HL-60 (cell line): ENCODE data around the gene TECR.
A peak's percentile ranks its signal among the peaks of the same experiment; 100 is the strongest.

Experiments used
- DNase-seq, 2 experiments: peaks; one replicate each; pipeline ENCODE4 v3.0.0-alpha.2; 2010 to 2020; ENCODE audit warnings: low read depth in 1 of 2, low spot score in 1 of 2
- H3K27ac ChIP-seq: fragments of 250-450 bp; sonication (Bioruptor Pico); replicated peaks from 2 replicates; pipeline ENCODE4 v1.5.1; 2020; ENCODE audit warnings: mild to moderate bottlenecking, moderate library complexity
- H3K27me3 ChIP-seq: fragments of 250-450 bp; sonication (Bioruptor Pico); 2 replicates; pipeline ENCODE4 v1.5.1; 2021; ENCODE audit warnings: mild to moderate bottlenecking, moderate library complexity; ENCODE audit not compliant: insufficient read depth, poor library complexity, severe bottlenecking
- H3K4me3 ChIP-seq: replicated peaks from 2 replicates; pipeline ENCODE4 v1.5.1; 2011; ENCODE audit warnings: mild to moderate bottlenecking, control low read depth, low read length; ENCODE audit not compliant: insufficient read depth
- GABPA ChIP-seq: IDR thresholded peaks from 2 replicates; pipeline ENCODE4 v1.6.1; 2012; ENCODE audit warnings: low read depth
- POLR2AphosphoS5 ChIP-seq: IDR thresholded peaks from 2 replicates; pipeline ENCODE4 v1.6.1; 2012; ENCODE audit warnings: low read depth
- SPI1 ChIP-seq: IDR thresholded peaks from 2 replicates; pipeline ENCODE4 v1.6.1; 2012; ENCODE audit warnings: low read depth, mild to moderate bottlenecking, borderline replicate concordance
- long read RNA-seq: library from polyadenylated mRNA; unstranded; transcript quantifications from one replicate; pipeline ENCODE4 v2.0.0, GENCODE V29; 2020
- TF ChIP-seq, protein P1 (sequence below): IDR thresholded peaks from 2 replicates; pipeline ENCODE4 v1.6.1; 2012; ENCODE audit warnings: low read depth; ENCODE audit not compliant: insufficient replicate concordance
- TF ChIP-seq, protein P2 (sequence below): IDR thresholded peaks from one replicate; pipeline ENCODE4 v1.5.1; 2011; ENCODE audit warnings: low read length, control low read depth, inconsistent platforms; ENCODE audit not compliant: insufficient read depth

TECR gene, protein sequence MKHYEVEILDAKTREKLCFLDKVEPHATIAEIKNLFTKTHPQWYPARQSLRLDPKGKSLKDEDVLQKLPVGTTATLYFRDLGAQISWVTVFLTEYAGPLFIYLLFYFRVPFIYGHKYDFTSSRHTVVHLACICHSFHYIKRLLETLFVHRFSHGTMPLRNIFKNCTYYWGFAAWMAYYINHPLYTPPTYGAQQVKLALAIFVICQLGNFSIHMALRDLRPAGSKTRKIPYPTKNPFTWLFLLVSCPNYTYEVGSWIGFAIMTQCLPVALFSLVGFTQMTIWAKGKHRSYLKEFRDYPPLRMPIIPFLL
- long read RNA-seq, transcript TECR-201 (13 exons, 1,171 nt), result major isoform, 409 of 463 reads
- long read RNA-seq, transcript TECR-226 (13 exons, 1,170 nt), result minor isoform, 20 of 463 reads
- long read RNA-seq, partial matches to known transcripts, result 2 of 463 reads
- long read RNA-seq, other reads (novel, unspliced or antisense), result 27 of 463 reads

DNA sequence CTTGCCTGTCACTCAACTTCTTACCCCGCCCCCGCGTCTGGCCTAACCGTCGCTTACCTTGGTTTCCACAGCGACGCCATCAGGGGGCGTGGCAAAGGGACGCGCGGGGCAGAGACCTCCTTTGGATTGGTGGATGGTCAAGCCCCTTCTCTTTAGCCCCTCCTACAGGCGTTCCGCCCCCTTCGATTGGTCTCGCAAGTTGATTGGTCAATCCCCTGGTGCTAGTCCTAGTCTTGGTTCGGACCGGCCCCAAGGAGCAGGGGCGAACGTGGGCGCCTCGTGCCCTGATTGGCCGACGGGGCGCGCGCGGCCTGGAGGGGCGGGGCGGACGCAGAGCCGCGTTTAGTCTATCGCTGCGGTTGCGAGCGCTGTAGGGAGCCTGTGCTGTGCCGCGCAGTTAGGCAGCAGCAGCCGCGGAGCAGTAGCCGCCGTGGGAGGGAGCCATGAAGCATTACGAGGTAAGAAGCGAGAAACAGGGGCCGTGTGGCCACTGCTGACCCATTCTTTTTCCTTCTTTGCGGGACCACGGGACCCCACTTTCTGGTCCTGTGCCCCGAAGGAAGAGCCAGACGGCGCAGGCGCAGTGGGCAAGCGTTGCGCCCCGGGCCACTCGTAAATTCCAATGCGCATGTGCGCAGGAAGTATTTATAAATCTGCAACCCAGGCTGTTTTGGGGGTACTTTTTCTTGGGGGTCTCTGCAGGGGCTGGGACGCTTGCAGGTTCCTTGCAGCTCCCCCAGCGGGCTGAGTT lies at the start of gene TECR:
TSS of gene TECR (plus strand) at position 341 of the 751 bp plus-strand sequence. CDS start at position 444, 103 bp downstream.
- TF ChIP-seq GABPA, result no peak
- TF ChIP-seq, protein P1, sequence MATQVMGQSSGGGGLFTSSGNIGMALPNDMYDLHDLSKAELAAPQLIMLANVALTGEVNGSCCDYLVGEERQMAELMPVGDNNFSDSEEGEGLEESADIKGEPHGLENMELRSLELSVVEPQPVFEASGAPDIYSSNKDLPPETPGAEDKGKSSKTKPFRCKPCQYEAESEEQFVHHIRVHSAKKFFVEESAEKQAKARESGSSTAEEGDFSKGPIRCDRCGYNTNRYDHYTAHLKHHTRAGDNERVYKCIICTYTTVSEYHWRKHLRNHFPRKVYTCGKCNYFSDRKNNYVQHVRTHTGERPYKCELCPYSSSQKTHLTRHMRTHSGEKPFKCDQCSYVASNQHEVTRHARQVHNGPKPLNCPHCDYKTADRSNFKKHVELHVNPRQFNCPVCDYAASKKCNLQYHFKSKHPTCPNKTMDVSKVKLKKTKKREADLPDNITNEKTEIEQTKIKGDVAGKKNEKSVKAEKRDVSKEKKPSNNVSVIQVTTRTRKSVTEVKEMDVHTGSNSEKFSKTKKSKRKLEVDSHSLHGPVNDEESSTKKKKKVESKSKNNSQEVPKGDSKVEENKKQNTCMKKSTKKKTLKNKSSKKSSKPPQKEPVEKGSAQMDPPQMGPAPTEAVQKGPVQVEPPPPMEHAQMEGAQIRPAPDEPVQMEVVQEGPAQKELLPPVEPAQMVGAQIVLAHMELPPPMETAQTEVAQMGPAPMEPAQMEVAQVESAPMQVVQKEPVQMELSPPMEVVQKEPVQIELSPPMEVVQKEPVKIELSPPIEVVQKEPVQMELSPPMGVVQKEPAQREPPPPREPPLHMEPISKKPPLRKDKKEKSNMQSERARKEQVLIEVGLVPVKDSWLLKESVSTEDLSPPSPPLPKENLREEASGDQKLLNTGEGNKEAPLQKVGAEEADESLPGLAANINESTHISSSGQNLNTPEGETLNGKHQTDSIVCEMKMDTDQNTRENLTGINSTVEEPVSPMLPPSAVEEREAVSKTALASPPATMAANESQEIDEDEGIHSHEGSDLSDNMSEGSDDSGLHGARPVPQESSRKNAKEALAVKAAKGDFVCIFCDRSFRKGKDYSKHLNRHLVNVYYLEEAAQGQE, result peak; percentile 67
- TF ChIP-seq, protein P2, sequence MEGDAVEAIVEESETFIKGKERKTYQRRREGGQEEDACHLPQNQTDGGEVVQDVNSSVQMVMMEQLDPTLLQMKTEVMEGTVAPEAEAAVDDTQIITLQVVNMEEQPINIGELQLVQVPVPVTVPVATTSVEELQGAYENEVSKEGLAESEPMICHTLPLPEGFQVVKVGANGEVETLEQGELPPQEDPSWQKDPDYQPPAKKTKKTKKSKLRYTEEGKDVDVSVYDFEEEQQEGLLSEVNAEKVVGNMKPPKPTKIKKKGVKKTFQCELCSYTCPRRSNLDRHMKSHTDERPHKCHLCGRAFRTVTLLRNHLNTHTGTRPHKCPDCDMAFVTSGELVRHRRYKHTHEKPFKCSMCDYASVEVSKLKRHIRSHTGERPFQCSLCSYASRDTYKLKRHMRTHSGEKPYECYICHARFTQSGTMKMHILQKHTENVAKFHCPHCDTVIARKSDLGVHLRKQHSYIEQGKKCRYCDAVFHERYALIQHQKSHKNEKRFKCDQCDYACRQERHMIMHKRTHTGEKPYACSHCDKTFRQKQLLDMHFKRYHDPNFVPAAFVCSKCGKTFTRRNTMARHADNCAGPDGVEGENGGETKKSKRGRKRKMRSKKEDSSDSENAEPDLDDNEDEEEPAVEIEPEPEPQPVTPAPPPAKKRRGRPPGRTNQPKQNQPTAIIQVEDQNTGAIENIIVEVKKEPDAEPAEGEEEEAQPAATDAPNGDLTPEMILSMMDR, result no peak
- TF ChIP-seq SPI1, result no peak
- peak; percentile 94 for TF ChIP-seq POLR2AphosphoS5
- peak; percentile 100 for DNase-seq
- peak within 1 kb of the TSS; percentile 77 for H3K4me3 ChIP-seq
- peak within 1 kb of the TSS; percentile 82 for H3K27ac ChIP-seq
- H3K27me3 ChIP-seq, result no peaks in the 10 kb centered on the region

DNA sequence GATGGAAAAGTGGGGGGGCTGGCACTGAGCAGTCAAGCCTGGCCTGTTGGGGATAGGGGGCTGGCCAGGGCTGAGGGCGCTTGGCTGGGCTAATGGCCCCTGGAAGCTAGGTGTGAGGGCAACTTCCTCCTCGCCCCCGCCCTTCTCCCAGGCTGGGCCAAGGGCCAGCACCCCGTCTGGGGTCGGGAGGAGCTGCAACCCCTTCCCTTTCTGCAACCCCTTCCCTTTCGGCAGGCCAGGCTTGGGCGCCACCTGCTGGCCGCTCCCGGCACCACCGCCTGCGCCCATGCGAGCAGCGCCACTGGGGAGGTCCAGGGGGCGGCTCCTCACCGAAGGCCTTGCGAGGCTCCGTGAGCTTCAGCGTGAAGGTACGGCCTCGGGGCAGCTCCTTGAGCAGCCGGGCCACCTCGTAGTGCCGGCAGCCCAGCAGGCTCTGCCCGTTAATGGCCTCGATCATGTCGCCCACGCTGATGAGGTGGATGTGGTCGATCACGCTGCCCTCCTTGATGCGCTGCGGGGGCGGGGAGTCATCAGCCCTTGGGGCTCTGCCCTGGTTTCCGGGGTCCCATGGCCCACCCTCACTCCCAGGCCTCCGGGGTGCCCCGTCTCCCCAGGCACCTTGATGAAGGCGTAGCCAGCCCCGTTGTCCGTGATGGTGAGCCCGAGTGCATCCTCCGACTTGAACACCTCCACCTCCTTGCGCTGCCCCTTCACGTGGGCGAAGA lies 49.3 kb upstream of the TECR start:
- H3K27ac ChIP-seq, result no peak overlapping the region
- peak; percentile 51 to 72 for DNase-seq
- peak overlapping the region; percentile 15; the same call in 1 of the 2 replicates for H3K4me3 ChIP-seq
- no peaks in the 10 kb centered on the region for H3K27me3 ChIP-seq
- TF ChIP-seq, protein P2, result peak; percentile 67
- TF ChIP-seq SPI1, result no peak
- TF ChIP-seq POLR2AphosphoS5, result no peak
- TF ChIP-seq, protein P1, result no peak

DNA sequence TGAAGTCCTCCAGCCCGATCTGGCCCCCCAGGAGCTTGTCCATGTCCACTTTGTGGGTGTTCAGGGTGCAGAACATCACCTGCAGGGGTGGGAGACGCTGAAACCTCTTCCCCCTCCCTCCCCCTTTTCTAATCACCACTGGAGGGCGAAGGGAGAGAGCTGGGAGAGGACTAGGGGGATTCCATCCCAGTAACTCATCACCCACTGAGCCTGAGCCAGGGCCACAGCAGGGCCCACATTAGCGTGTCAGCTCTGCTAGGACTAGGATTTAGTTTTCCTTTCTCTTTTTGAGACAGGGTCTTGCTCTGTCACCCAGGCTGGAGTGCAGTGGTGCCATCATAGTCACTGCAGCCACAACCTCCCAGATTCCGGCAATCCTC lies 48.7 kb upstream of the TECR start:
- no peak overlapping the region for H3K27ac ChIP-seq
- DNase-seq, result no peak

More for the DNA sequence above, 48.7 kb upstream of the TECR start:
- TF ChIP-seq, protein P1, result no peak
- TF ChIP-seq POLR2AphosphoS5 (no peak), GABPA (no peak), SPI1 (no peak)
- TF ChIP-seq, protein P2, result no peak
- Histone ChIP-seq H3K27me3 (no peaks in the 10 kb centered on the region), H3K4me3 (no peak overlapping the region)
